Activated naive CD8-positive, alpha-beta T cell treated with anti-CD3 and anti-CD28 coated beads, Interleukin-2, amount 10 ng/mL, durations not matched to agents 7 days and 5 days (primary cell): Measurements from ENCODE around the gene HOMER2. TPM values are rescaled to one million over a fixed set of nuclear protein-coding genes. Genes with fewer than 3 reads are reported as not detected.
"Not testable (repeated sequence)": the region's sequence is repeated elsewhere in the genome, so short reads cannot be mapped to it uniquely, and the experiment has no call there.

Experiments
- ATAC-seq: fragments of 150-1000 bp; cut with Tn5 transposase; one replicate; pipeline ENCODE4 v1.10.0; 2021; ENCODE audit warnings: low read depth, moderate library complexity
- POLR2A ChIA-PET: fragments of 350-600 bp; sonication (Branson Sonifier 250); formaldehyde crosslinking; loops from one replicate; lab custom pipeline; 2021; ENCODE audit warnings: antibody characterized with exemption; lab: Charles Lee
- DNase-seq: peaks from one replicate; pipeline ENCODE4 v3.0.0; 2021
- H3K27ac Mint-ChIP-seq: one replicate; pipeline ENCODE4 v1.8.0; 2022; ENCODE audit warnings: mild to moderate bottlenecking, mixed read lengths
- H3K27me3 Mint-ChIP-seq: one replicate; pipeline ENCODE4 v1.8.0; 2022; ENCODE audit warnings: mild to moderate bottlenecking, moderate library complexity, mixed read lengths
- H3K36me3 Mint-ChIP-seq: one replicate; pipeline ENCODE4 v1.8.0; 2021; ENCODE audit warnings: mild to moderate bottlenecking, mixed read lengths
- H3K4me1 Mint-ChIP-seq: one replicate; pipeline ENCODE4 v1.8.0; 2021; ENCODE audit warnings: mixed read lengths
- H3K4me3 Mint-ChIP-seq: one replicate; pipeline ENCODE4 v1.8.0; 2022; ENCODE audit warnings: mild to moderate bottlenecking, moderate library complexity, mixed read lengths
- H3K9me3 Mint-ChIP-seq: one replicate; pipeline ENCODE4 v1.8.0; 2021; ENCODE audit warnings: mixed read lengths
- total RNA-seq, 2 experiments: library from RNA; stranded (reverse); gene quantifications; one replicate each; pipeline ENCODE4 v1.2.3, GENCODE V29; 2021

The HOMER2 gene
- total RNA-seq: 1 to 10 TPM; 6.3 to 6.6 TPM

DNA sequence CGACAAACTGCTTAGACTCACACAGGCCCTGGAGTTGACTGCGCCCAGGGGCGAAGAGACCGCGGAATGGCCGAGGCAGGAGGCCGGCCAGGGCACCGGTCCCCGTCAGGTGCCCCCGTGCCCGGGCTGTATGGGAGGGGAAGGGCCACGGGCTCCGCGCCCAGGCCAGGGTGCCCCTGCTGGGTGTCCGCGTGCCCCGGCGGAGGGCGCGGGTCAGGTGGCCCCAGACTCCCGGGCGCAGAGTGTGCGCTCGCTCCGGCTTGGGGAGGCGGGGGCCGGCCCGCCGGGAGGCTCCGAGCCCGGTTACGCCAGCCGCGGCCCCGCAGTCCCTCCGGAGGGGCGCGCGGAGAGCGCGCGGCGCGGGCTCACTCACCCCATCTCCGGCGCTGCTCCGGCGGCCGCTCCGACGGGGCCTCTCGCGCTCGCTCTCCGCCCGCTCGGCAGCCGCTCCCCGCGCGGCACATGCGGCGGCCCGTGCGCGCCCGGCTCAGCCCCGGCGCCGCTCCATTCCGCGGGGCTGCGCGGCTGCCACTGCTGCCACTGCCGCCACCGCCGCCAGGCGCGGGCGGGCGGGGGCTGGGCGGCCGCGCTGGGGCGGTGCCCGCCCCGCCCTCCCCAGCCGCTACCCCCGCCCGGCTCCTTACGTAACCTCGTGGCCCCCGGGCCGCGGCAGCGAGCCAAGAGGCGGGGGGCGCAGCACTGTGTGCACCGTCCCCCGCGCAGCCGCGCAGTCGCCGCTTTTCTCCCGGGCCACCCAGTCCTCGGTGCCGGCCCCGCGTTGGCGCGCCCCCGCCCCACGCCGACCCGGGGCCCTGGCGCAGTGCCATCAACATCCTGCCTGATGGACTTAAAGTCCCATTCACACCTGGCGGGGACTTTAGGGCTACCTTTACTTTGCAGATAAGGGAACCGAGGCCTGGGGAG, at the start of gene HOMER2:
HOMER2 (minus strand) TSS at position 563 of the 924 bp plus-strand sequence; CDS start at position 378, 185 bp downstream.
- POLR2A ChIA-PET: no interaction called here
- Mint-ChIP-seq H3K36me3 (no peaks in the 10 kb centered on the region), H3K27me3 (peaks cover 12% of the 10 kb centered on the region), H3K4me1 (peaks cover 2% of the 10 kb centered on the region), H3K4me3 (peak within 1 kb of the TSS; percentile 73), H3K27ac (no peak within 1 kb of the TSS), H3K9me3 (no peaks in the 10 kb centered on the region)
- DNase-seq: peak; percentile 61
- ATAC-seq: peak; percentile 78

DNA sequence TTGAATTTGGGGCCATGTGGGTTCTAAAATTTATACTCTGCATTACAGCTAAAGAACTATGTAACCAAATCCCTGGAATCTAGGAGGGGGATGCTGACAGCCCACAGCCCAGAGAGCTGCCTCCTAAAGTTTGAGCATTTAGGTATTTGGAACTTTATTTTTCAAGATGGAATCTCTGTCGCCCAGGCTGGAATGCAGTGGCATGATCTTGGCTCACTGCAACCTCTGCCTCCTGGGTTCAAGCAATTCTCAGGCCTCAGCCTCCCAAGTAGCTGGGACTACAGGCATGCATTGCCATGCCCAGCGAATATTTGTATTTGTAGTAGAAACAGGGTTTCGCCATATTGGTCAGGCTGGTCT, 48.1 kb upstream of the HOMER2 start:
- not testable (repeated sequence) for H3K36me3 Mint-ChIP-seq, DNase-seq, H3K27me3 Mint-ChIP-seq, H3K4me3 Mint-ChIP-seq, H3K27ac Mint-ChIP-seq, H3K4me1 Mint-ChIP-seq, ATAC-seq, H3K9me3 Mint-ChIP-seq
- POLR2A ChIA-PET: interaction anchor here (0.5 to 1.8 kb wide), 5 partner anchors 15 to 461 kb away, joined by 3 to 7 read pairs (median 3); partner anchors contain the start of gene RAMAC

DNA sequence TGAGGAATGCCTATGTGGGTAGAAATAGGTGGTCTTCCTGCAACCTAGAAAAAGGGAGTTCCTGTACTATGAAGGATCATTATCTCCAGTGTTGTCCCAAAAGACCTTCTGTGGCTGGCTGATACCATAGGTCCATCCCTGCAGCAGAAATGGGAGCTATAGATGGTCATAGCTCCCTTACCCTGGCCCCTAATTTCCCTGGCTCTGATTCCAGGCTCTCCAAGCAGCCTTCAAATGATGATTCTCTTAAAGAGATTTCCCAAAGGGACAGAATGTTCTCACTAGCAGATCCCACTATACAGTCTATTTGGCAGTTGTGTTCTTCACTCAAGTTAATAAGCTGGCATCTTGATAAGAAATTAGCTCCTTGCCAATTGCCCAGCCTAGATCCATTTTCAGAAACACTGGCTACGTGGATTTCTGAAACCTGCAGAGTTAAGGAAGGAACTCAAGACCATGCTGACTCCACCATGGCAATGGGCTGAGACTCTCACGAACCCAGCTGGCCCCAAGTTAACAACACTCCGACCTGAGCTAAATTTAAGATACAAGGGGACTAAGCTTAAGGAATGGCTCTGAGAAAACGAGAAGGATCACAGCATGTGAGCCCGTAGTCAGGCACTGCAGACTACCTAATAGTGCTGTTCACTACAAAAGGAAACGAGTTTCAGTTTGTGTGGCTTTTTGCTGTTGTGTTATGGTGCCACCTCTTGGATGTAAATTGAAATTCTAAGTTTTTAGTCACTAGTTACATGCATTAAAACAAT, 47.6 kb upstream of the HOMER2 start:
- Mint-ChIP-seq H3K9me3 (no peaks in the 10 kb centered on the region), H3K27ac (peak overlapping the region; percentile 78)

DNA sequence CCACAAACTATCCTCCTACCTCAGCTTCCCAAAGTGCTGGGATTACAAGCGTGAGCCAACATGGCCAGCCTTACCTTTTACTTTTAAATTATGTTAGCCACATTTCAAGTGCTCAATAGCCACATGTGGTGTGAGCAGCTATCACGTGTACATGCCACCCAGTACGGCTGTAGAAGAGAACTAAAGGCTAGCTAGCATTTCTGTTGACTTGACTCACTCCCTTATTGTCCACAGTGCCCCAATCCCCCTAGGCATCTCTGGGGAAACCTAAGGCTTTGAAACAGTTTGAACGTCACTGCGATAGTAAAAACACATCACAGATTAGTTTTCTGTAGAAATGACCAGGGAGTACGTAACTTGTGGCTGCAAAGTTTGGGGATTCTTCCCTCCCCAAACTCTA, 46.9 kb upstream of the HOMER2 start:
- peaks cover 6% of the 10 kb centered on the region for H3K4me1 Mint-ChIP-seq
- no peaks in the 10 kb centered on the region for H3K9me3 Mint-ChIP-seq
- H3K36me3 Mint-ChIP-seq: no peaks in the 10 kb centered on the region
- DNase-seq: no peak
- no peak for ATAC-seq
- no peak overlapping the region for H3K27ac Mint-ChIP-seq
- no peaks in the 10 kb centered on the region for H3K27me3 Mint-ChIP-seq
- POLR2A ChIA-PET: interaction anchor here (1.4 to 1.8 kb wide), 3 partner anchors 14 to 460 kb away, joined by 3 to 7 read pairs (median 6); partner anchors contain the start of gene RAMAC
- H3K4me3 Mint-ChIP-seq: no peak overlapping the region

More for the DNA sequence above, 47.6 kb upstream of the HOMER2 start:
- peak overlapping the region; percentile 86 for H3K4me3 Mint-ChIP-seq
- H3K4me1 Mint-ChIP-seq: peaks cover 6% of the 10 kb centered on the region
- H3K27me3 Mint-ChIP-seq: no peaks in the 10 kb centered on the region
- peak; percentile 91 for ATAC-seq
- DNase-seq: peak; percentile 37
- POLR2A ChIA-PET: interaction anchor here (0.5 to 1.8 kb wide), 5 partner anchors 14 to 461 kb away, joined by 3 to 7 read pairs (median 3); partner anchors contain the start of gene RAMAC
- no peaks in the 10 kb centered on the region for H3K36me3 Mint-ChIP-seq

DNA sequence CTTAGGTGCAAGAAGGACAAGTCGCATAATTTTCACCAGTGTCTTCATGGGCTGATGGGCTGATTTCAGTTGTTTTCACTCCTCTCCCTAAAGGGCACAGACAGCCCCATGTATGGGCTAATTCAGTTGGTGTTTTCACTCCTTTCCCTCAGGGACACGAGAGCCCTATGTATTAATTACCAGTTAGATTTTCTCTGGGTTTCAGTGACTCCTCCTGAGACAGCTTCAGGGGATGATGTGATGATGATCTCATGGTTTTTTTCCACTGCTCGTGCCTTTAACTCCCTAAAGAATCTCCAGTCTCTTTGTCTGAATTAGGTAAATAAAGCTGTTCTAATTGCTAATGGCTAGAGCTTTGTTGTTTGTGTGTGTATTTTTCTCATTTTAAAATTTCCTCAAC, 43.4 kb upstream of the HOMER2 start:
- Mint-ChIP-seq H3K36me3 (peaks cover 4% of the 10 kb centered on the region), H3K4me3 (no peak overlapping the region), H3K27ac (no peak overlapping the region), H3K9me3 (no peaks in the 10 kb centered on the region), H3K4me1 (peaks cover 8% of the 10 kb centered on the region), H3K27me3 (no peaks in the 10 kb centered on the region)
- no peak for DNase-seq
- POLR2A ChIA-PET: no interaction called here
- no peak for ATAC-seq

DNA sequence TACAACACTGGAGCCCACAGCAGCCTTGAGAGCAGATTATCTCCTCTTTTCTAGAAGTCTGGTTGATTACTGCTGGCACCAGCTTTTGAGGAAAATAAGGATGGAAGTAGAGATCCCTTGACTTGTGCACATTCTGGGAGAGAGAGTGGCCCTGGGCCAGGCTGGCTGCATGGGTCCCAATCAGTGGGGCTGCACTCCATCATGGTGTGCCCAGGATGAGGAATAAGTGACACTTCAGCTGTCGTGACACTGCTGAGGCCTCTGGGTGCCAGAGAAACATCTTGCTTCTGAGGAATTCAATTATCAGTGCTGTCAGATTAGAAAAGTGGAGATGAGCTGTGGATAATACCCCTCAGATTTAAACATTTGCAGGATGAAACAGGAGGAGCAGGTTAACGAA, 42.6 kb upstream of the HOMER2 start:
- Mint-ChIP-seq H3K27me3 (no peaks in the 10 kb centered on the region), H3K4me1 (peaks cover 7% of the 10 kb centered on the region), H3K4me3 (no peak overlapping the region), H3K27ac (no peak overlapping the region), H3K36me3 (peaks cover 8% of the 10 kb centered on the region), H3K9me3 (no peaks in the 10 kb centered on the region)
- POLR2A ChIA-PET: no interaction called here
- ATAC-seq (no peak), DNase-seq (no peak)

DNA sequence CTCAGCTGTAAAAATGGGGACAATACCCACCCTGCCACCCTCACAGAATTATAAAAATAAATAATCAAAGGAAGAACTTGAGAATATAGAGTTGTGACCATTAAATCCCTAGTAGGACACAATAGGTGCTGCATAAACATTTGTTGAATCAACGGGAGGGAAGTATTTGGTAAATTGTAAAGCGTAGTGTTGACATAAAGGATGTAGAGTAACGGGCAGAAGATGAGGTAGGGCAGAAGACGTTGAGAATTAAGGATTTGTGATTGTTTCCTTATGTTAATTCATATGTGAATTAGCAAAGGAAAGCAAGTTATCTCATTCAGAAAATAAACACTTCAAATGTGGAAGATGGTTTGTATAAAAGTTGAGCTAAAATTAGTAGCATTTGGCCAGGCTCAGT, 40.6 kb upstream of the HOMER2 start:
- POLR2A ChIA-PET: no interaction called here
- H3K36me3 Mint-ChIP-seq: peaks cover 14% of the 10 kb centered on the region

DNA sequence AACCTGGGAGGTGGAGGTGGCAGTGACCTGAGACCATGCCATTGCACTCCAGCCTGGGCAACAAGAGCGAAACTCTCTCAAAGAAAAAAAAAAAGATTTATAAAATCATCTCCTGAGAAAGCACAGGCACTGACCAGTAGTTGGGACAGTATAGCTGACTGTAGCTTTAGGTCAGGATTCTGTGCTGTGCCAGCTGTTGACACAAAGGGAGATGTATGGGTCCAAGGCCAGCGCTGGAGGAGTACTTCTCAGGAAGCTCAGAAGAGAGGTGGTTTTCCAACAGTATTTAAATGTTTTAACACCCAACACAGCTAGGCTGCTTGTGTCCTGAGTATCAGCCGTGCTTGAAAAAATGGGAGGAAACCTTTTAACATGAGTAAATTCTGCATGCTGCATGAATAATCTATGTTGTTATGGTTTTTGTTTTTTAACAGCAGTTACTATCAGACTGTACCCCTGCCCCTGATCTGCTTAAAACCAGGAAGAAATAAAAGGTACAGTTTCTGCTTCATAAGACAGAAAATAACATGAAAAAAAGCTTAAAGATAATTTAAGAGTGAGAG, 40.0 kb upstream of the HOMER2 start:
- DNase-seq (no peak), ATAC-seq (no peak)
- H3K27ac Mint-ChIP-seq: no peak overlapping the region
- POLR2A ChIA-PET: no interaction called here
- H3K36me3 Mint-ChIP-seq: peaks cover 16% of the 10 kb centered on the region
- H3K4me3 Mint-ChIP-seq: no peak overlapping the region
- peaks cover 11% of the 10 kb centered on the region for H3K4me1 Mint-ChIP-seq
- H3K9me3 Mint-ChIP-seq: no peaks in the 10 kb centered on the region
- no peaks in the 10 kb centered on the region for H3K27me3 Mint-ChIP-seq

More for the DNA sequence above, 40.6 kb upstream of the HOMER2 start:
- H3K27ac Mint-ChIP-seq: no peak overlapping the region
- no peak for DNase-seq
- H3K27me3 Mint-ChIP-seq: no peaks in the 10 kb centered on the region
- H3K4me1 Mint-ChIP-seq: peaks cover 10% of the 10 kb centered on the region
- ATAC-seq: no peak
- no peak overlapping the region for H3K4me3 Mint-ChIP-seq
- no peaks in the 10 kb centered on the region for H3K9me3 Mint-ChIP-seq

DNA sequence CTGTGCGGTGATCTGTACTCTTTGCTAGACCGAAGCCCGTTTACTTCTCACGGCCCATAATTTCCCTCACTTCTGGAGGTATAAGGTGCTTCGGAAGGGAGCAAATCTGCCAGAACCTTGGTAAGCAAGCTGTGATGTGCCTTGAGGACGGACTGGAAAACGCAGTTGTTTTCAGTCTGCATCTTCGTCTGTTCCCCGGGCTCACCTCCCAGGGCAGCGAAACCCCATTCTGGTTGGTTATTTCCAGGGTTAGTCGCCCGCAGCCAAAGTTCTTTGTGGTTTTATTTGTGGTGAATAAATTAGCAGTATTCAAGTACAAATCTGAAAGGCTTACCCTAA, 33.9 kb upstream of the HOMER2 start:
- POLR2A ChIA-PET: interaction anchor here (1.2 to 2.3 kb wide), 9 partner anchors 13 to 446 kb away, joined by 3 to 17 read pairs (median 7); partner anchors contain the start of genes C15orf40 and RPS17
- Mint-ChIP-seq H3K27ac (peak overlapping the region; percentile 98), H3K9me3 (no peaks in the 10 kb centered on the region), H3K27me3 (no peaks in the 10 kb centered on the region), H3K4me1 (peaks cover 27% of the 10 kb centered on the region), H3K36me3 (peaks cover 24% of the 10 kb centered on the region), H3K4me3 (peak overlapping the region; percentile 90)
- no peak for DNase-seq
- peak; percentile 42 for ATAC-seq

DNA sequence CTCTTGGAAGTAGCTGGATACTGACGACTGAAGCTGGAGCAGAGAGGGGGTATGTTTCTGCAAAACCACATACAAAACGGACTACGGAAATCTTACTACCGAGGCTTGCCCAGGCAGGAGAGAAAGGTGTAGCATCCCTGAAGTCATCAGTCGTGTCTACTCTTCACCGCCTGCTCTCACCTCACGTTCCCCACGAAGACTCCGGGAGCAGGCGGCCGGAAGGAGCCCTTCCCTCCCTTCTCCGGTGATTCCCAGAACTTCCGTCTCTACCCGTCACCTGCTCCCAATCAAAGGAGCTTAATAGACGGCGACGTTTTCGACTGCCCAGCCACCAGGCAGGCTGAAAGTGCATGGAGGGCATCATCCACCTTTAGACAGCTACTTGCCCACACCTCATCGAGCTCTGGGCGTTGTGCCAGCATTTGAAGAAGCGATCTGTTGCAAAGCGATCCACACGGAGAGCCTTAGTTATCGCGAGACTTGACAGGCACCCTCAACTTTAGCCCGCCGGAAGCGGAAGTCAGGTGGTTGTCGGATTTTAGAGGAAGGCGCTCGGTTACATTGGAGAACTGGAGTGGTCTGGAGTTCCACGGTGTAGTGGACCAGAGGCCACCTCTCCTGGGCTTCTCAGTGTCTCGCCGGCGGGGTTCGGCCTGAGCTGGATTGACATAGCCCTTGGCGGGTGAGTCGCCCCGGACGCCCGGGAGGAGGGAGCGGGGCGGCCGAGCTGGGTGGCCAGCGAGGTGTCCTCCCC, 33.3 kb upstream of the HOMER2 start, which contains the start of gene RAMAC:
RAMAC (plus strand) TSS at position 523 of the 754 bp plus-strand sequence. CDS start 2,809 bp downstream, outside the sequence.
- POLR2A ChIA-PET: interaction anchor here (1.2 to 2.3 kb wide), 9 partner anchors 14 to 445 kb away, joined by 3 to 17 read pairs (median 7); partner anchors contain the start of genes C15orf40 and RPS17
- no peaks in the 10 kb centered on the region for H3K9me3 Mint-ChIP-seq
- DNase-seq (peak; percentile 83), ATAC-seq (peak; percentile 92)
- peak within 1 kb of the TSS; percentile 90 for H3K4me3 Mint-ChIP-seq
- peaks cover 24% of the 10 kb centered on the region for H3K36me3 Mint-ChIP-seq
- no peaks in the 10 kb centered on the region for H3K27me3 Mint-ChIP-seq
- peaks cover 27% of the 10 kb centered on the region for H3K4me1 Mint-ChIP-seq
- peak within 1 kb of the TSS; percentile 98 for H3K27ac Mint-ChIP-seq

DNA sequence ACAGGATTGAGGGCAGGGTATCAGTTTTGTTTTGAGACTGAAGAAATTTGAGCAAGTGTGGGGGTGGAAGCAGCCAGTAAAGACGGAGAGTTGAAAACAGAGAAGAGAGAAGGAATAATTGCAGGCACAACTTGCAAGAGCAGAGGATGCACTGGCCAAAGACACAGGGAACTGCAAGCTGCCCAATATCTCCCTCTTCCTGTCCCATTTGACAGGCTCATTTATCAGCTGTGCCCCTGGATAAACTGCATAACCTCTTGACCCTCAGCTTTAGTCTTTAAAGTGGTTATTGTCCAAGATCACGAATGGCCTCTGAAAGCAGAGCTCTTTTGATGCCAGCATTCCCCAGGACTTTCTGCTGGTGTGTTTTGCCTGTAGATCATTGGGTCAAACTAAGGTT, 28.5 kb upstream of the HOMER2 start:
- Mint-ChIP-seq H3K4me3 (no peak overlapping the region), H3K36me3 (peaks cover 10% of the 10 kb centered on the region), H3K4me1 (peaks cover 13% of the 10 kb centered on the region), H3K27me3 (no peaks in the 10 kb centered on the region), H3K9me3 (no peaks in the 10 kb centered on the region), H3K27ac (no peak overlapping the region)
- POLR2A ChIA-PET: no interaction called here
- DNase-seq: no peak
- ATAC-seq: no peak

DNA sequence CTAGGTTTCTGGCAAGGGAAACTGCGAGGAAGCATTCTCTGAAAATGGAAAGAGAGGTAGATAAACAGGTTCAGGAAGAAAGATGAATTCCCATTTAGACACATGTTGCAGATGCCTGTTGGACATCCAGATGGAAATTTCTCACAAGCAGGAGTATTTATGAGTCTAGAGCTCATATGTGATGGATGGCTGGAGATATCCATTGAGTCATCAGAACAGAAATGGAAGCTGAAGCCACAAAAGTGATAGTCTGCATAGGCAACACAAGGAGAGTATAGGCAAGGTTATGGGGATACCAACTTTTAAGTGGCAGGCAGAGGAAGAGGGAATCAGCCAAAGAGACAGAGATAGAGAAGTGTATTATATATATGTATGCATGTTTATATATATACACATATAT, 27.2 kb upstream of the HOMER2 start:
- Mint-ChIP-seq H3K27me3 (no peaks in the 10 kb centered on the region), H3K9me3 (no peaks in the 10 kb centered on the region), H3K4me3 (no peak overlapping the region), H3K36me3 (peaks cover 10% of the 10 kb centered on the region), H3K4me1 (peaks cover 9% of the 10 kb centered on the region), H3K27ac (no peak overlapping the region)
- DNase-seq: no peak
- POLR2A ChIA-PET: no interaction called here
- ATAC-seq: no peak
